CD1c-positive myeloid dendritic cell (primary cell): ENCODE results near the gene SOST.
"Not testable (repeated sequence)": the region's sequence is repeated elsewhere in the genome, so short reads cannot be mapped to it uniquely, and the experiment has no call there.

Source experiments
- DNase-seq: peaks from one replicate; pipeline ENCODE4 v3.0.0-alpha.2; 2016; ENCODE audit errors: extremely low spot score

The SOST gene

GRCh38 chr17:43758497-43759174 is at the start of gene SOST:
Gene SOST (minus strand): TSS chr17:43758791. CDS start chr17:43758741, 50 bp downstream.
- DNase-seq = no peak

GRCh38 chr17:43808076-43808475 is 49.5 kb upstream of the SOST start:
- DNase-seq = no peak

GRCh38 chr17:43805117-43805516 is 46.5 kb upstream of the SOST start:
- DNase-seq = no peak

GRCh38 chr17:43803758-43804157 is 45.2 kb upstream of the SOST start:
- no peak for DNase-seq

- no peak for DNase-seq
Measured at GRCh38 chr17:43801844-43802243, 43.3 kb upstream of the SOST start.

- DNase-seq = no peak
Measured at GRCh38 chr17:43800736-43801135, 42.1 kb upstream of the SOST start.

- no peak for DNase-seq
Measured at GRCh38 chr17:43799047-43799446, 40.5 kb upstream of the SOST start.

GRCh38 chr17:43798024-43798423 is 39.4 kb upstream of the SOST start:
- not testable (repeated sequence) for DNase-seq

GRCh38 chr17:43792668-43793067 is 34.1 kb upstream of the SOST start:
- not testable (repeated sequence) for DNase-seq

- DNase-seq = no peak
Measured at GRCh38 chr17:43791589-43791988, 33.0 kb upstream of the SOST start.

GRCh38 chr17:43790311-43790940 is 31.8 kb upstream of the SOST start:
- no peak for DNase-seq

GRCh38 chr17:43789482-43789881 is 30.9 kb upstream of the SOST start:
- DNase-seq = no peak

GRCh38 chr17:43788540-43788939 is 29.9 kb upstream of the SOST start:
- peak; percentile 58 for DNase-seq

GRCh38 chr17:43787728-43788127 is 29.1 kb upstream of the SOST start:
- peak; percentile 58 for DNase-seq

GRCh38 chr17:43784628-43785101 is 26.1 kb upstream of the SOST start:
- DNase-seq = no peak

- no peak for DNase-seq
Measured at GRCh38 chr17:43784068-43784467, 25.5 kb upstream of the SOST start.

GRCh38 chr17:43782913-43783680 is 24.5 kb upstream of the SOST start:
- no peak for DNase-seq

- DNase-seq = no peak
Measured at GRCh38 chr17:43780135-43780534, 21.5 kb upstream of the SOST start, which contains the start of gene CFAP97D1. Gene CFAP97D1 (plus strand): TSS chr17:43780435. CDS start chr17:43780463, 28 bp downstream.

GRCh38 chr17:43779145-43780125 is 20.8 kb upstream of the SOST start:
- peak; percentile 81 for DNase-seq

GRCh38 chr17:43778337-43779144 is 19.9 kb upstream of the SOST start, which contains the start of gene DUSP3:
Gene DUSP3 (minus strand): TSS chr17:43778977. CDS start chr17:43778924, 53 bp downstream.
- peak; percentile 95 for DNase-seq
